HepG2 (cell line): ENCODE data around the gene KRTAP5-8. TPM values are rescaled to one million over a fixed set of nuclear protein-coding genes. Genes with fewer than 3 reads are reported as not detected.

ENCODE experiments used
- GATAD1 ChIP-seq: IDR thresholded peaks from 2 replicates; pipeline ENCODE4 v1.6.1; 2016; ENCODE audit warnings: missing genetic modification reagents, missing compliant biosample characterization
- MATR3 ChIP-seq: sonication (generic); formaldehyde crosslinking; IDR thresholded peaks from 2 replicates; pipeline ENCODE4 v1.4.0; 2020; ENCODE audit warnings: missing genetic modification reagents
- NR2C2 ChIP-seq: sonication (generic); formaldehyde crosslinking; IDR thresholded peaks from 2 replicates; pipeline ENCODE4 v1.4.0; 2020; ENCODE audit warnings: missing genetic modification reagents, mild to moderate bottlenecking, moderate library complexity, borderline replicate concordance
- NRL ChIP-seq: sonication (generic); formaldehyde crosslinking; IDR thresholded peaks from 2 replicates; pipeline ENCODE4 v1.5.0; 2020; ENCODE audit warnings: missing genetic modification reagents, mild to moderate bottlenecking, moderate library complexity, borderline replicate concordance
- RXRB ChIP-seq: IDR thresholded peaks from 2 replicates; pipeline ENCODE4 v1.6.1; 2016; ENCODE audit warnings: borderline replicate concordance, missing genetic modification reagents, missing compliant biosample characterization
- SALL1 ChIP-seq: sonication (generic); formaldehyde crosslinking; IDR thresholded peaks from 2 replicates; pipeline ENCODE4 v1.8.0; 2022; ENCODE audit warnings: mild to moderate bottlenecking, missing genetic modification reagents
- TBX2 ChIP-seq: sonication (generic); formaldehyde crosslinking; IDR thresholded peaks from 2 replicates; pipeline ENCODE4 v1.5.0; 2020; ENCODE audit warnings: missing genetic modification reagents, mild to moderate bottlenecking, borderline replicate concordance
- ZNF230 ChIP-seq: sonication (generic); formaldehyde crosslinking; IDR thresholded peaks from 2 replicates; pipeline ENCODE4 v1.4.0; 2020; ENCODE audit warnings: mild to moderate bottlenecking, missing genetic modification reagents
- ZNF331 ChIP-seq: sonication (generic); formaldehyde crosslinking; IDR thresholded peaks from 2 replicates; pipeline ENCODE4 v1.4.0; 2020; ENCODE audit warnings: missing genetic modification reagents
- ZNF607 ChIP-seq: sonication (generic); formaldehyde crosslinking; IDR thresholded peaks from 2 replicates; pipeline ENCODE4 v1.5.1; 2020; ENCODE audit warnings: missing genetic modification reagents, mild to moderate bottlenecking, borderline replicate concordance
- ZNF724P ChIP-seq: sonication (generic); formaldehyde crosslinking; IDR thresholded peaks from 2 replicates; pipeline ENCODE4 v1.8.0; 2022; ENCODE audit warnings: missing genetic modification reagents, borderline replicate concordance
- polyA plus RNA-seq, 8 experiments: library from polyadenylated mRNA; depleted of rRNA in 3 of 8; stranded (reverse) in 7 of 8; unstranded in 1 of 8; fragments of >200 nt; fragmentation: Illumina TruSeq in 4 of 8; extraction: Trizol in 4 of 8; gene quantifications; 2 replicates each; pipeline versions ENCODE4 v1.2.1 to v1.2.3, GENCODE V29; 2011 to 2016; ENCODE audit warnings: low read depth in 4 of 8, missing spikeins in 1 of 8, mixed read lengths in 1 of 8; ENCODE audit not compliant: insufficient read depth in 1 of 8
- total RNA-seq, 5 experiments: library from RNA; depleted of rRNA; stranded (reverse); fragments of >200 nt; fragmentation: Illumina TruSeq; extraction: Trizol; gene quantifications; 2 replicates each; pipeline ENCODE4 v1.2.3, GENCODE V29; 2016; ENCODE audit warnings: low read depth in 1 of 5
- TF ChIP-seq, protein P1 (sequence below): sonication (generic); formaldehyde crosslinking; IDR thresholded peaks from 2 replicates; pipeline ENCODE4 v1.4.0; 2020; ENCODE audit warnings: mild to moderate bottlenecking, missing genetic modification reagents, borderline replicate concordance
- TF ChIP-seq, protein P2 (sequence below), 2 experiments: fragments of 450-650 bp in 1 of 2; sonication (generic) in 1 of 2; formaldehyde crosslinking in 1 of 2; IDR thresholded peaks; 2 replicates each; pipeline versions ENCODE4 v1.6.1 to v1.8.0; 2016 to 2022; ENCODE audit warnings: antibody characterized with exemption in 1 of 2, mild to moderate bottlenecking in 1 of 2, missing genetic modification reagents in 1 of 2
- TF ChIP-seq, protein P3 (sequence below): sonication (generic); formaldehyde crosslinking; IDR thresholded peaks from 2 replicates; pipeline ENCODE4 v1.5.0; 2020; ENCODE audit warnings: missing genetic modification reagents

KRTAP5-8 gene
- total and polyA plus RNA-seq, 2 of the 13 experiments (the other 11 are each of a cell fraction or from before 2014, with no cell fraction given): 0.20 TPM; not detected in 1

DNA sequence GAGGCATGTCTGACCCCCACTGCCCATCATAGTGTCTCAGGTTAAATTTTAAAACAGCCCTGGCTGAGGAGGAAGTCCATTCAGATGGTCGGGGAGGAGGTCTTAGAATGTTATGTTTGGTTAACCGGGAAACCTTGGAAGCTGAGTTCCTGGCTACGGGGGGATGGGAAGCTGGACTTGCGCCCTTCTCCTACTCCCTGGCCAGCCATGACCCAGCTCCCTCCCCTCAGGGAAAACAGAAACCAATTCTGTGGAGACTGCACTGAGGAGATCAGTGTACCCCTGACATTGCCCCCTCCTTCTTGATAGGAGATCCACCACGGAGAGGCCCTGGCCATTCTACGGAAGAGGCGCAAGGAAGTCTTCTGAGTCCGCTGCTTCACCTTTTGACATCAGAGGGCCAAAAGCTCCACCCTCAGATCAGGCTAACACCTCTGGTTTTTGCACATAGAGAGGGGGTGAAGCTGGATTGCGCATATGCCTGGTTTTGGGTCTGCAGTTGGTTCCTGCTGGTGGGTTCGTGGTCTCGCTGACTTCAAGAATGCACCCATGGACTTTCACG is 7.7 kb downstream of the KRTAP5-8 start (continued):
- TF ChIP-seq, protein P1, sequence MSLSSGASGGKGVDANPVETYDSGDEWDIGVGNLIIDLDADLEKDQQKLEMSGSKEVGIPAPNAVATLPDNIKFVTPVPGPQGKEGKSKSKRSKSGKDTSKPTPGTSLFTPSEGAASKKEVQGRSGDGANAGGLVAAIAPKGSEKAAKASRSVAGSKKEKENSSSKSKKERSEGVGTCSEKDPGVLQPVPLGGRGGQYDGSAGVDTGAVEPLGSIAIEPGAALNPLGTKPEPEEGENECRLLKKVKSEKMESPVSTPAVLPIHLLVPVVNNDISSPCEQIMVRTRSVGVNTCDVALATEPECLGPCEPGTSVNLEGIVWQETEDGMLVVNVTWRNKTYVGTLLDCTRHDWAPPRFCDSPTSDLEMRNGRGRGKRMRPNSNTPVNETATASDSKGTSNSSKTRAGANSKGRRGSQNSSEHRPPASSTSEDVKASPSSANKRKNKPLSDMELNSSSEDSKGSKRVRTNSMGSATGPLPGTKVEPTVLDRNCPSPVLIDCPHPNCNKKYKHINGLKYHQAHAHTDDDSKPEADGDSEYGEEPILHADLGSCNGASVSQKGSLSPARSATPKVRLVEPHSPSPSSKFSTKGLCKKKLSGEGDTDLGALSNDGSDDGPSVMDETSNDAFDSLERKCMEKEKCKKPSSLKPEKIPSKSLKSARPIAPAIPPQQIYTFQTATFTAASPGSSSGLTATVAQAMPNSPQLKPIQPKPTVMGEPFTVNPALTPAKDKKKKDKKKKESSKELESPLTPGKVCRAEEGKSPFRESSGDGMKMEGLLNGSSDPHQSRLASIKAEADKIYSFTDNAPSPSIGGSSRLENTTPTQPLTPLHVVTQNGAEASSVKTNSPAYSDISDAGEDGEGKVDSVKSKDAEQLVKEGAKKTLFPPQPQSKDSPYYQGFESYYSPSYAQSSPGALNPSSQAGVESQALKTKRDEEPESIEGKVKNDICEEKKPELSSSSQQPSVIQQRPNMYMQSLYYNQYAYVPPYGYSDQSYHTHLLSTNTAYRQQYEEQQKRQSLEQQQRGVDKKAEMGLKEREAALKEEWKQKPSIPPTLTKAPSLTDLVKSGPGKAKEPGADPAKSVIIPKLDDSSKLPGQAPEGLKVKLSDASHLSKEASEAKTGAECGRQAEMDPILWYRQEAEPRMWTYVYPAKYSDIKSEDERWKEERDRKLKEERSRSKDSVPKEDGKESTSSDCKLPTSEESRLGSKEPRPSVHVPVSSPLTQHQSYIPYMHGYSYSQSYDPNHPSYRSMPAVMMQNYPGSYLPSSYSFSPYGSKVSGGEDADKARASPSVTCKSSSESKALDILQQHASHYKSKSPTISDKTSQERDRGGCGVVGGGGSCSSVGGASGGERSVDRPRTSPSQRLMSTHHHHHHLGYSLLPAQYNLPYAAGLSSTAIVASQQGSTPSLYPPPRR (CRISPR knock-in tag): 0 out of 2 replicates have a peak, but pooled peaks have one; percentile 26
- TF ChIP-seq NRL (CRISPR knock-in tag): peak; percentile 62
- TF ChIP-seq MATR3 (CRISPR knock-in tag): no peak
- no peak for TF ChIP-seq GATAD1
- no peak for TF ChIP-seq ZNF331 (CRISPR knock-in tag)
- TF ChIP-seq RXRB (CRISPR knock-in tag): no peak; the same call in 1 of the 2 replicates
- TF ChIP-seq ZNF607: no peak
- no peak for TF ChIP-seq ZNF724P (CRISPR knock-in tag)
- no peak for TF ChIP-seq NR2C2 (CRISPR knock-in tag)
- TF ChIP-seq, protein P2, sequence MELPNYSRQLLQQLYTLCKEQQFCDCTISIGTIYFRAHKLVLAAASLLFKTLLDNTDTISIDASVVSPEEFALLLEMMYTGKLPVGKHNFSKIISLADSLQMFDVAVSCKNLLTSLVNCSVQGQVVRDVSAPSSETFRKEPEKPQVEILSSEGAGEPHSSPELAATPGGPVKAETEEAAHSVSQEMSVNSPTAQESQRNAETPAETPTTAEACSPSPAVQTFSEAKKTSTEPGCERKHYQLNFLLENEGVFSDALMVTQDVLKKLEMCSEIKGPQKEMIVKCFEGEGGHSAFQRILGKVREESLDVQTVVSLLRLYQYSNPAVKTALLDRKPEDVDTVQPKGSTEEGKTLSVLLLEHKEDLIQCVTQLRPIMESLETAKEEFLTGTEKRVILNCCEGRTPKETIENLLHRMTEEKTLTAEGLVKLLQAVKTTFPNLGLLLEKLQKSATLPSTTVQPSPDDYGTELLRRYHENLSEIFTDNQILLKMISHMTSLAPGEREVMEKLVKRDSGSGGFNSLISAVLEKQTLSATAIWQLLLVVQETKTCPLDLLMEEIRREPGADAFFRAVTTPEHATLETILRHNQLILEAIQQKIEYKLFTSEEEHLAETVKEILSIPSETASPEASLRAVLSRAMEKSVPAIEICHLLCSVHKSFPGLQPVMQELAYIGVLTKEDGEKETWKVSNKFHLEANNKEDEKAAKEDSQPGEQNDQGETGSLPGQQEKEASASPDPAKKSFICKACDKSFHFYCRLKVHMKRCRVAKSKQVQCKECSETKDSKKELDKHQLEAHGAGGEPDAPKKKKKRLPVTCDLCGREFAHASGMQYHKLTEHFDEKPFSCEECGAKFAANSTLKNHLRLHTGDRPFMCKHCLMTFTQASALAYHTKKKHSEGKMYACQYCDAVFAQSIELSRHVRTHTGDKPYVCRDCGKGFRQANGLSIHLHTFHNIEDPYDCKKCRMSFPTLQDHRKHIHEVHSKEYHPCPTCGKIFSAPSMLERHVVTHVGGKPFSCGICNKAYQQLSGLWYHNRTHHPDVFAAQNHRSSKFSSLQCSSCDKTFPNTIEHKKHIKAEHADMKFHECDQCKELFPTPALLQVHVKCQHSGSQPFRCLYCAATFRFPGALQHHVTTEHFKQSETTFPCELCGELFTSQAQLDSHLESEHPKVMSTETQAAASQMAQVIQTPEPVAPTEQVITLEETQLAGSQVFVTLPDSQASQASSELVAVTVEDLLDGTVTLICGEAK (IDR thresholded peaks at IDR 0.05): no peak
- TF ChIP-seq, protein P2 (CRISPR knock-in tag; IDR thresholded peaks at IDR 0.05): no peak
- no peak for TF ChIP-seq ZNF230 (CRISPR knock-in tag)
- TF ChIP-seq SALL1 (CRISPR knock-in tag): peak; percentile 24; the same call in 1 of the 2 replicates
- TF ChIP-seq TBX2 (CRISPR knock-in tag): peak; percentile 20; the same call in 1 of the 2 replicates
- TF ChIP-seq, protein P3, sequence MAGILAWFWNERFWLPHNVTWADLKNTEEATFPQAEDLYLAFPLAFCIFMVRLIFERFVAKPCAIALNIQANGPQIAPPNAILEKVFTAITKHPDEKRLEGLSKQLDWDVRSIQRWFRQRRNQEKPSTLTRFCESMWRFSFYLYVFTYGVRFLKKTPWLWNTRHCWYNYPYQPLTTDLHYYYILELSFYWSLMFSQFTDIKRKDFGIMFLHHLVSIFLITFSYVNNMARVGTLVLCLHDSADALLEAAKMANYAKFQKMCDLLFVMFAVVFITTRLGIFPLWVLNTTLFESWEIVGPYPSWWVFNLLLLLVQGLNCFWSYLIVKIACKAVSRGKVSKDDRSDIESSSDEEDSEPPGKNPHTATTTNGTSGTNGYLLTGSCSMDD (CRISPR knock-in tag): no peak
